Measurements from ENCODE around the gene SLC46A1.

GRCh38 chr17:28402844-28403243 lies 3.2 kb downstream of the SLC46A1 start:
- TF ChIP-seq ZC3H10 (CRISPR knock-in tag; IDR thresholded peaks at IDR 0.05) (no peak), PATZ1 (CRISPR knock-in tag; IDR thresholded peaks at IDR 0.05; ENCODE audit: borderline replicate concordance) (no peak), ARNTL (CRISPR knock-in tag; IDR thresholded peaks at IDR 0.05; ENCODE audit: borderline replicate concordance, low read depth) (no peak), ZFP3 (CRISPR knock-in tag; IDR thresholded peaks at IDR 0.05) (no peak)

Data from SK-N-SH treated with all-trans-retinoic acid at 6 μM for 48 hours (cell line).